GM19035 (cell line): ENCODE results near the gene ZC3H4.

ENCODE experiments used
- ATAC-seq: cut with Tn5 transposase; IDR thresholded peaks from one replicate; pipeline ENCODE4 v1.9.1; 2021; ENCODE audit not compliant: unreplicated experiment

Gene ZC3H4

GRCh38 chr19:47022541-47023447 lies 90.8 kb downstream of the ZC3H4 start:
- no peak for ATAC-seq

DNA sequence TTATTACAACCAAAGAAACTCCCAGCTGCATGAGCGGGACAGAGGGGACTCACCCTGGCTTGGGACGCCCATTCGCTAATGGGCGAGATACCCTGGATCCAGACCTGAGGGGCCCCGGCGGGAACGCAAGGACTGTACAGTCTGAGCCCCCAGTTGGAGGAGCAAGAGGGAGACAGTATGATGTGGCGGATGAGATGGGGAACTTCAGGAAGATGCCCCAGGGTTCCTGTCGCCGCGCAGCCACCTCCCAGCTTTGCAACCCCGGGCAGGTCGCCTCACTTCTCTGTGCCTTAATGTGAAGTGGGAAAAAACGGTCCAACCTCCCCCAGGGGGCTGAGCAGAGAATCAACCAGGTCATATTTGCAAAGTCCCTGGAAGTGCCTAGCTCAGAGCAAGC lies 91.4 kb downstream of the ZC3H4 start:
- ATAC-seq, result no peak

DNA sequence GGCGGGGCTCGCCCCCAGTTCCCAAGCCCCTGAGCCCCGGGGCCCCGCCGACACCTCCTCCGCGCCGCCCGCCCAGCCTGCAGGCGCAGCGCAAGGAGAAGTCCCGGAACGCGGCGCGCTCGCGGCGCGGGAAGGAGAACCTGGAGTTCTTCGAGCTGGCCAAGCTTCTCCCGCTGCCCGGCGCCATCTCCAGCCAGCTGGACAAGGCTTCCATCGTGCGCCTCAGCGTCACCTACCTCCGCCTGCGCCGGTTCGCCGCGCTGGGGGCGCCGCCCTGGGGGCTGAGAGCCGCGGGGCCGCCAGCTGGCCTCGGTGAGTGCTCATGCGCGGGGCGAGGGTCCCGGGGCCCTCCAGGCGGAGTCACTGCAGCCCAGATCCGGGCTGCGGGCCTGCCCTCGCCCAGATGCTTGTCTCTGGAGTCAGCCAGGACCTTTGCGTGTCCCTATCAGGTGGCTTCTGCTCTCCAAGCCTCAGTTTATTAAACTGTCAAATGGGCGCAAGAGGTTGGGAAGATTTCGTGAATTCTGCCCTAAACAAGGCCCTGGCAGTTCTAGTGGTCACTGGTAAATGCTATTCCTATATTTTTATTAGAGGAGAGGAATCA lies 91.9 kb downstream of the ZC3H4 start:
- ATAC-seq, result no peak

GRCh38 chr19:47020992-47021496 lies 92.5 kb downstream of the ZC3H4 start:
- no peak for ATAC-seq

DNA sequence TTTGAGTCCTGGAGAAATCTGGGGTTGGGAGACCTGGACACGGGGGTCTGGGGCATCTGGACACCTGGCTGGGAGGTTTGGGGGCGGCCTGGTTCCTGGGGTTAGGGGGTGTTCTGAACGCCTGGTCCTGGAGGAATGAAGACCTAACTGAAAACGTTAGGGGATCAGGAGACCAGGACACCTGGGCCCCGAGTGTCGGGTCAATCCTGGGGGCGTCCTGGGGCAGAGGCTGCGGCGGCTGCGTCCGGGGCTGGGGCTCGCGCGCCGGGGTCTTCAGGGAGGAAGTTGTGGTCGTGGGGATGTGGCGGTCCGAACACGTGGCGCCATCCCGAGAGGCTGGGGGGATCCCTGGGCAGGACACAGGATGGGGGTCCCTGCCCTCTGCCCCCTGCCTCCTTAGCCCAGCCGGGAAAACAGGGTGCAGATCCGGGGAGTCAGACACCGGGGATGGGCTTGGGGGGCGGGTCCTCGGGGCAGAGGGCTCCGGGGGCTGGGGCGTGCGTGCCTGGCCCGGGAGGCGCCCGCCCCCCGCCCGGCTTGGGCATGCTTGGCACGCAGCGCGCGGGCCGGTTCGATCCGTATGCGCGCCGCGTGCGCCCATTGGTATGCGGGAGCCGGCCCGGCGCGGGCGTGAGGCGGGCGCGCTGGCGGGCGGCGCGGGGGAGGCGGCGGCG lies 93.3 kb downstream of the ZC3H4 start:
- no peak for ATAC-seq

- ATAC-seq, result no peak
These were observed 94.0 kb downstream of the ZC3H4 start, which contains the start of gene NPAS1 for GRCh38 chr19:47019431-47020041. NPAS1 (plus strand) TSS chr19:47019837; CDS start chr19:47021048, 1,211 bp downstream.

DNA sequence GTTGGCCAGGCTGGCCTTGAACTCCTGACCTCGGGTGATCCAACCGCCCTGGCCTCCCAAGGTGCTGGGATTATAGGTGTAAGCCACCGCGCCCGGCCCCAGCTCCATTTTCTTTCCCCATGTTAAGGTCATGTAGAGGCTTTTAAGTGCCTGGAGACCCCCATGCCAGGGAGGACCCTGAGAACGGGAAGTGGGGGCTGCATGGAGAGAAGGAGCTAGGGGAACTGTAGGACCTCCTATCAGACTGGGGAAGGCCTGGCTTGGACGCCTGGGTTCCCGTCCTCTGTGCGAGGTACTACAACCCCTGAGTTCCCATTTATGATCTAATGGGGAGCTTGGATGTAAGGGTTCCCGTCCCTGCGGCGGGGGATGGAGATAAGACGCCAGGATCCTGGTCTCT lies 94.7 kb downstream of the ZC3H4 start:
- no peak for ATAC-seq
